Measurements from ENCODE around the gene DMD.

- TF ChIP-seq CTCF (conservative IDR thresholded peaks at IDR 0.05) (no peak), ZFX (IDR thresholded peaks at IDR 0.05) (no peak)
Measured at GRCh38 chrX:32804034-32804433, 407.3 kb downstream of the DMD start.

Data from C4-2B (cell line).